IMR-90 (cell line): ENCODE results near the gene MYCBPAP. TPM values are rescaled to one million over a fixed set of nuclear protein-coding genes. Genes with fewer than 3 reads are reported as not detected.

ENCODE experiments used
- ATAC-seq: fragments of 200-7000 bp; cut with Tn5 transposase; 2 replicates; pipeline ENCODE4 v1.9.1; 2020; ENCODE audit warnings: low read depth, mild to moderate bottlenecking, moderate library complexity
- BruUV-seq: library from RNA; stranded (reverse); fragments of 400-500 nt; replicated peaks from 2 replicates; lab custom pipeline; 2021; lab: Mats Ljungman, UMichigan
- CTCF ChIA-PET: fragments of 300-600 bp; formaldehyde crosslinking; extraction: SDS; loops from one replicate; lab custom pipeline; 2021; ENCODE audit warnings: antibody characterized with exemption; lab: Yijun Ruan, JAX
- POLR2A ChIA-PET: fragments of 300-600 bp; sonication (Branson Sonifier 250); formaldehyde crosslinking; loops from one replicate; lab custom pipeline; 2022; ENCODE audit warnings: antibody characterized with exemption; ENCODE audit not compliant: unreplicated experiment; lab: Charles Lee
- DNase-seq: peaks from one replicate; pipeline ENCODE4 v3.0.0; 2013
- H2AFZ ChIP-seq: replicated peaks from 2 replicates; pipeline ENCODE3; 2013; ENCODE audit warnings: low read length, mild to moderate bottlenecking; ENCODE audit not compliant: poor library complexity
- H2AK5ac ChIP-seq: 2 replicates; pipeline ENCODE4 v1.6.1; 2013; ENCODE audit warnings: low read depth, low read length, inconsistent platforms
- H2AK9ac ChIP-seq: replicated peaks from 2 replicates; pipeline ENCODE3; 2013; ENCODE audit warnings: mild to moderate bottlenecking, low read depth, low read length, moderate library complexity; ENCODE audit not compliant: poor library complexity
- H2BK120ac ChIP-seq: 2 replicates; pipeline ENCODE4 v1.6.1; 2013; ENCODE audit warnings: low read depth, low read length, inconsistent platforms
- H2BK15ac ChIP-seq: 3 replicates; pipeline ENCODE4 v1.6.1; 2013; ENCODE audit warnings: low read depth, low read length, inconsistent platforms
- H2BK20ac ChIP-seq: 2 replicates; pipeline ENCODE4 v1.6.1; 2013; ENCODE audit warnings: low read depth, mild to moderate bottlenecking, inconsistent platforms, low read length, moderate library complexity
- H2BK5ac ChIP-seq: 2 replicates; pipeline ENCODE4 v1.6.1; 2013; ENCODE audit warnings: mild to moderate bottlenecking, low read depth, low read length, inconsistent platforms; ENCODE audit not compliant: poor library complexity, severe bottlenecking
- H3K14ac ChIP-seq: replicated peaks from 2 replicates; pipeline ENCODE4 v1.6.1; 2013; ENCODE audit warnings: low read depth, low read length, inconsistent platforms
- H3K18ac ChIP-seq: 2 replicates; pipeline ENCODE4 v1.6.1; 2013; ENCODE audit warnings: low read depth, low read length, control low read depth
- H3K23ac ChIP-seq: 2 replicates; pipeline ENCODE4 v1.6.1; 2013; ENCODE audit warnings: low read depth, low read length, inconsistent platforms
- H3K27ac ChIP-seq: 2 replicates; pipeline ENCODE4 v1.5.1; 2013; ENCODE audit warnings: mild to moderate bottlenecking, control low read depth, low read length; ENCODE audit not compliant: insufficient read depth
- H3K27me3 ChIP-seq: 2 replicates; pipeline ENCODE4 v1.6.1; 2013; ENCODE audit warnings: low read length; ENCODE audit not compliant: control insufficient read depth, insufficient read depth
- H3K36me3 ChIP-seq: 2 replicates; pipeline ENCODE4 v1.6.1; 2013; ENCODE audit warnings: low read length, mixed read lengths; ENCODE audit not compliant: control insufficient read depth, insufficient read depth
- H3K4ac ChIP-seq: 2 replicates; pipeline ENCODE4 v1.6.1; 2013; ENCODE audit warnings: low read depth, low read length, inconsistent platforms
- H3K4me1 ChIP-seq: 2 replicates; pipeline ENCODE4 v1.6.1; 2013; ENCODE audit warnings: low read length, mixed read lengths; ENCODE audit not compliant: control insufficient read depth, insufficient read depth
- H3K4me2 ChIP-seq: 2 replicates; pipeline ENCODE4 v1.6.1; 2013; ENCODE audit warnings: low read depth, mild to moderate bottlenecking, control low read depth, low read length, moderate library complexity
- H3K4me3 ChIP-seq: 2 replicates; pipeline ENCODE4 v1.5.1; 2013; ENCODE audit warnings: low read depth, mild to moderate bottlenecking, control low read depth, low read length, moderate library complexity; ENCODE audit not compliant: insufficient read depth
- H3K56ac ChIP-seq: 2 replicates; pipeline ENCODE4 v1.6.1; 2013; ENCODE audit warnings: low read length, inconsistent platforms; ENCODE audit not compliant: insufficient read depth; ENCODE audit errors: extremely low read depth
- H3K79me1 ChIP-seq, 2 experiments: 2 replicates each; pipeline ENCODE4 v1.6.1; 2013; ENCODE audit warnings: low read length in 2 of 2, inconsistent platforms in 1 of 2, low read depth in 1 of 2
- H3K9ac ChIP-seq: 2 replicates; pipeline ENCODE4 v1.6.1; 2013; ENCODE audit warnings: low read depth, low read length, control low read depth
- H3K9me1 ChIP-seq: 2 replicates; pipeline ENCODE4 v1.6.1; 2013; ENCODE audit warnings: low read length, inconsistent platforms; ENCODE audit not compliant: insufficient read depth
- H3K9me3 ChIP-seq: 2 replicates; pipeline ENCODE4 v1.6.1; 2013; ENCODE audit warnings: low read length; ENCODE audit not compliant: control insufficient read depth, insufficient read depth
- H4K20me1 ChIP-seq: 2 replicates; pipeline ENCODE4 v1.6.1; 2013; ENCODE audit warnings: low read length, inconsistent platforms; ENCODE audit not compliant: insufficient read depth
- H4K5ac ChIP-seq: 2 replicates; pipeline ENCODE4 v1.6.1; 2013; ENCODE audit warnings: mild to moderate bottlenecking, low read depth, low read length, control low read depth
- H4K8ac ChIP-seq, 2 experiments: 2 replicates each; pipeline ENCODE4 v1.6.1; 2013; ENCODE audit warnings: low read depth in 2 of 2, low read length in 2 of 2, control low read depth in 1 of 2, inconsistent platforms in 1 of 2
- H4K91ac ChIP-seq: 2 replicates; pipeline ENCODE4 v1.6.1; 2013; ENCODE audit warnings: low read depth, low read length, inconsistent platforms; ENCODE audit not compliant: insufficient read depth
- MAFK ChIP-seq: IDR thresholded peaks from 2 replicates; pipeline ENCODE4 v1.6.1; 2012; ENCODE audit warnings: low read depth, low read length, improper control_type of control experiment
- MAZ ChIP-seq: IDR thresholded peaks from 2 replicates; pipeline ENCODE4 v1.6.1; 2012; ENCODE audit warnings: low read depth, mild to moderate bottlenecking, low read length, improper control_type of control experiment, moderate library complexity, borderline replicate concordance
- WGBS, 2 experiments: methylation state at CpG; one replicate each; pipeline versions ENCODE4 v1.1.5 to v1.1.7; 2013; ENCODE audit warnings: missing lambda C conversion rate in 2 of 2; ENCODE audit not compliant: insufficient read length in 1 of 2; ENCODE audit errors: extremely low coverage in 2 of 2; 5-methylcytosine and 5-hydroxymethylcytosine counted together
- dilution Hi-C: fragments of 300-500 bp; cut with HindIII; formaldehyde crosslinking; loops from one replicate; pipeline ENCODE4 v1.14.3; 2018; ENCODE audit warnings: low sequenced_read_pairs; ENCODE audit not compliant: unreplicated experiment
- in situ Hi-C: fragments of 300-500 bp; cut with MboI; formaldehyde crosslinking; loops from 3 replicates; pipeline ENCODE4 v1.14.3; 2019; ENCODE audit warnings: low sequenced_read_pairs, inconsistent platforms, mixed read lengths
- intact Hi-C: fragments of 100-400 bp; cut with micrococcal nuclease; formaldehyde crosslinking; loops from 2 replicates; pipeline ENCODE4 v1.10.0; 2022
- polyA plus RNA-seq, 3 experiments: library from polyadenylated mRNA; depleted of rRNA; stranded (reverse); fragments of >200 nt; gene quantifications; 2 replicates each; pipeline ENCODE4 v1.2.3, GENCODE V29; 2012; ENCODE audit warnings: low replicate concordance in 1 of 3
- total RNA-seq: library from RNA; depleted of rRNA; stranded (reverse); fragments of >200 nt; gene quantifications from 2 replicates; pipeline ENCODE4 v1.2.3, GENCODE V29; 2012

Gene MYCBPAP
- total and polyA plus RNA-seq, 2 of the 4 experiments (the other 2 are of a cell fraction): 0.17 to 0.18 TPM

- intact Hi-C loops (no loop called here), dilution Hi-C loops (no loop called here), in situ Hi-C loops (no loop called here)
- no peak overlapping the region for H2AK9ac ChIP-seq
- BruUV-seq: no TSS peak
- H3K9me3 ChIP-seq: no peaks in the 10 kb centered on the region
- no peak overlapping the region for H2BK20ac ChIP-seq
- no peak overlapping the region for H3K9ac ChIP-seq
- POLR2A ChIA-PET: no interaction called here
- H4K5ac ChIP-seq: no peak overlapping the region
- H2BK5ac ChIP-seq: no peak overlapping the region
- H3K23ac ChIP-seq: 0 out of 2 replicates have a peak overlapping the region, but pooled peaks have one; percentile 24
- no peak overlapping the region for H3K4me3 ChIP-seq
- H3K14ac ChIP-seq: no peak overlapping the region
- H2BK15ac ChIP-seq: no peak overlapping the region
- H3K4me1 ChIP-seq: no peaks in the 10 kb centered on the region; the same call in 1 of the 2 replicates
- peak overlapping the region; percentile 40 for H2AFZ ChIP-seq
- H3K18ac ChIP-seq: no peak overlapping the region
- no peak overlapping the region for H3K27ac ChIP-seq
- TF ChIP-seq MAZ: no peak
- TF ChIP-seq MAFK: no peak
- H3K36me3 ChIP-seq: peaks cover 9% of the 10 kb centered on the region
- no peak overlapping the region for H4K8ac ChIP-seq
- H3K9me1 ChIP-seq: peaks cover 7% of the 10 kb centered on the region; the same call in 1 of the 2 replicates
- ATAC-seq (no peak), DNase-seq (no peak)
- CTCF ChIA-PET: interaction anchor here (0.6 kb wide), 1 partner anchor 8 kb away, joined by 3 read pairs; no protein-coding TSS in a partner anchor
- no peak overlapping the region for H2BK120ac ChIP-seq
- WGBS, 2 experiments: 75% methylated on average over 2 of the region's 18 CpGs; no CpG with 5 or more reads in 1 of the 2 experiments
- H4K91ac ChIP-seq: no peak overlapping the region
- H3K79me1 ChIP-seq: peaks cover 11 to 19% of the 10 kb centered on the region in 2 experiments; a peak in 3 of 4 replicates
- H3K27me3 ChIP-seq: no peaks in the 10 kb centered on the region; the same call in 1 of the 2 replicates
- no peak overlapping the region for H2AK5ac ChIP-seq
- no peak overlapping the region for H3K4me2 ChIP-seq
- no peak overlapping the region for H3K56ac ChIP-seq
- H4K20me1 ChIP-seq: peaks cover 8% of the 10 kb centered on the region; the same call in 1 of the 2 replicates
- no peak overlapping the region for H3K4ac ChIP-seq
Observed at GRCh38 chr17:50476545-50477315, 31.5 kb upstream of the MYCBPAP start.
